Stimulated activated CD4-positive, alpha-beta T cell treated with anti-CD3 and anti-CD28 coated beads, Interleukin-1b, Interleukin-23, amount 100 ng/mL, for 4 hours (primary cell): ENCODE measurements around the gene C1orf159.
"Not testable (repeated sequence)": the region's sequence is repeated elsewhere in the genome, so short reads cannot be mapped to it uniquely, and the experiment has no call there.

Experiments
- DNase-seq, 2 donors: peaks; one replicate each; pipeline ENCODE4 v3.0.0-alpha.2; 2020; ENCODE audit warnings: low read depth in 2 of 2

C1orf159 gene

DNA sequence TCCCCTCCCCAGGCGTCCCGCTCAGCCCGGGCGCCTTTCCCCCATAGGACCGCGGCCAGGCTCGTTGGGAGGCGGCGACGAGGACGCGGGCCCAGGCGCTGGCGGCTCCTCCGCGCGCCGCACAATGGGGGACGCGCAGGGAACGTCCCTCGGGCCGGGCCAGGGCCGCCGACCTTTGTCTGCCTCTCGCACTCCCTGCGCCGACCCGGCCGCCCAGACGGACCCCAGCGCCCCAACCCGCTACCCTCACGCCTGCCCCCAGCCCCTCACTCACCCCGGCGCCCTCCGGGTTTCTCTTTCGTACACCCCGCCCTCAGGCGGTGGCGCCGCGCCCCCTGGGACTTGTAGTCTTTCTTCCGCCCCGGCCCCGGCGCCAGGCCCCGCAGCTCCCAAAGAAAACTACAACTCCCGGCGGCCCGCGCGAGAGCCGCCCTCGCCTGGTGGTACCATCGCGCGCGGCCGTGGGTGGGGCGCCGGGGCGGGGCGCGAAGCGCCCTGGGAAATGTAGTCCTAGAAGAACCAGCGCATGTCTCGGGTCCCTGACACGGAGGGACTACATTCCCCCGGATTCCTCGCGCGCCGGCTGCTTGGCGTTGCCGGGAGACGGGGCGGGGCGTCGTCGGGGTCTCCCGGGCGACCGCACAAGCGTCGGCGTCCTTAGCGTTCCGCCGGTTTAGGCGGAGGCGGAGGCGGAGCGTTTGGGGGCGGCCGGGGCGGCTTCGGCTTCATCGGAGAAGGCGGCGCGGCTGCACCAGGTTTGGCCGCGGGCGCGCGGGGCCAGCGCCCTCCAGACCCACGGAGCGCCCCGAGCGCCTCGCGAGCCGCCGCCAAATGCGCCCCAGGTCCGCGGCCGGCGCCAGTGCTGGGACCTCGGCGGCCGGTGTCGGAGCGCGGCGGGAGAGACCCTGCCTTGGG lies at the start of gene C1orf159:
Gene C1orf159, minus strand, starts transcription at position 304 of the 915 bp plus-strand sequence. CDS start 24,546 bp downstream, outside the sequence.
- peak; percentile 97 to 99 for DNase-seq

DNA sequence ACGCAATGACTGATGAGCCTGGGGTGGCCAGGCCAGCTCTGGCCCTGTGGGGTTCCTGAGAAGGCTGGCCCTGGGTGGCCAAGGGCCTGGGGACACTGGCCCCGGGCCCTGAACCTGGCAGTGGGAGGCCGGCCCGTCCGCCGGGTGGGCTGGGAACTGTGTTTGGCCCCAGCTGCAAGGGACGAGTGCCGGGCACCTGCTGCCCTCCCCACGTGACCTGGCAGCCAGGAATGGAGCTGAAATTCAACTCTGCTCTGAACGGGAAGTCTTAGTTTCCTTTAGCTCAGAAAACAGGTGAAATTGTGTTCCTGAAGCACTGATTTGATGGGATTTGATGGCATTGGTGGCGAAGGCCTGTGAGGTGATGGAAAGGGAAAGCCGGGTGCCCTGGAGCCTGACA lies 49.6 kb upstream of the C1orf159 start:
- DNase-seq = no peak

DNA sequence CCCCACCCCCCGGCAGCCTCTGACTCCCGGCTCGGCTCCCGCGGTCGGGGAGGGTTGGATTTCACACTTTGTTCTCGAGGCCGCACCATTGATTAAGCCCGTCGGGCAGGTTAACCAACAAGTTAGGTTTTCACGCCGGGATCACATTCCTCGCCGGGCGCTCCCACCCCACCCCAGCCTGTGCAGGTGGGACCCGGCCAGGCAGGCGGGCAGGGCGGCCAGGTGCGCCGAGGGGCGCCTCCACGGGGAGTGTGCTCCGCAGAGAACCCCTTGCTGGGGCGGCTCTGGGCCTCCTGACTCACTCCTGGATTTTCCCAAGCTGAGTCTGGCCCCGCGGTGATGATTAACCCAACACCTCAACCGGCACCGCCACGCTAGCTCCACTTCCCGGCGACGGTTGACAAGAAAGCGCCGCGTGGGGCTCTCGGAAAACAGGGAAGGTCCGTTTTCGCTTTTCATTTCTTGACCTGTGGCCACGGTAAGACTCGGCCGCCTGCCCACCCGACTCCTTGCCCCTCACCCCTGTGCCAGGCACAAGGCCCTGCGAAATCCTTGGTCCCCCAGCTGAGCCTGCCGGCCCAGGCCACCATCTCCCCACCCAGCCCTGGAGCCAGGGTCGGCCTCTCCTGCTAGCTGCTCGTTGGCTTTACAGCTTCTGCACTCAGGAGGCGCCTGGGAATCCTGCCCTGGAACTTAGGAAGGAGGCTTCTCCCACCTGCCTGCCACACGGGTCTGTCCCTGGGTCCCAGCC lies 49.0 kb upstream of the C1orf159 start:
- DNase-seq = no peak

DNA sequence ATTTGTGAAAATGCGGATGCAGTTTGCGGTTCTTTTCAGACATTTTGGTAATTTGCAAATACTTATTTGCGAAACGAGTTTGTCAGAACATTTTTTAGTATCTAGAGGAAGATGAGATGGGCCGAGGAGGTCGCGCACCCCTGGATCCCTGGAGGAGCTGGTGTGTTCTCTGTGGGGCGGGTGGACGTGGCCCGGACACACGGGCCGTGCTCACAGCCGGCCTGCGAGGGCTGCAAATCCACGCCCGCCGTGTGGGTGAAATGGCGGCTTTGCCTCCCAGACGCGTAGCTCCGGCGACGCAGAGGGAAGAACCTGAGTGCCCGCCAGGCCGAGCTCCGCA lies 48.4 kb upstream of the C1orf159 start:
- DNase-seq = no peak

DNA sequence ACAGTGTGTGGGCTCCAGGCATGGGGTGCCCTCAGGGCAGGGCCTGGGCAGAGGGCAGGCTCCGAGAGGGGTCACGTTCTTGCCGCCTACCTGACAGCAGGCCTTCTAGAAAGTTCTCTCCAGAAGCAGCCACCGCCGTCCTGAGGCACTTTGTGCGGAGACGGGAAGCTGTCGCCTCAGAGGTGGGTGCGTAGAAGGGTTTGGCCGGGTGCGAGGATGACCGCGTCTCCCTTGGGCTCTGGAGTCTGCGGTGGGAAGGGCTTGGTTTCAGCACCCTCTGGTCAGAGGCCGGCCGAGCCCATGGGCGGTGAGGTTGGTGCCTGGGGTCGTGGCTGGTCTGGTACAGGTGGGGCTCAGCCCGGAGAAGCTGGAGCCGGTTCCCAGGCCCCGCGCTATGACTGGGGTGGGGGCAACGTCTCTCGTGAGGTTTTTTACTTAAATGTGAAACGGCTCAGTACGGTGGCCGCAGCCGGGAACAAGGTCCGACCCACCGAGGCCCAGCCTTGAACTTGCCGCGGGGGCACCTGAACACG lies 47.7 kb upstream of the C1orf159 start:
- no peak for DNase-seq

DNA sequence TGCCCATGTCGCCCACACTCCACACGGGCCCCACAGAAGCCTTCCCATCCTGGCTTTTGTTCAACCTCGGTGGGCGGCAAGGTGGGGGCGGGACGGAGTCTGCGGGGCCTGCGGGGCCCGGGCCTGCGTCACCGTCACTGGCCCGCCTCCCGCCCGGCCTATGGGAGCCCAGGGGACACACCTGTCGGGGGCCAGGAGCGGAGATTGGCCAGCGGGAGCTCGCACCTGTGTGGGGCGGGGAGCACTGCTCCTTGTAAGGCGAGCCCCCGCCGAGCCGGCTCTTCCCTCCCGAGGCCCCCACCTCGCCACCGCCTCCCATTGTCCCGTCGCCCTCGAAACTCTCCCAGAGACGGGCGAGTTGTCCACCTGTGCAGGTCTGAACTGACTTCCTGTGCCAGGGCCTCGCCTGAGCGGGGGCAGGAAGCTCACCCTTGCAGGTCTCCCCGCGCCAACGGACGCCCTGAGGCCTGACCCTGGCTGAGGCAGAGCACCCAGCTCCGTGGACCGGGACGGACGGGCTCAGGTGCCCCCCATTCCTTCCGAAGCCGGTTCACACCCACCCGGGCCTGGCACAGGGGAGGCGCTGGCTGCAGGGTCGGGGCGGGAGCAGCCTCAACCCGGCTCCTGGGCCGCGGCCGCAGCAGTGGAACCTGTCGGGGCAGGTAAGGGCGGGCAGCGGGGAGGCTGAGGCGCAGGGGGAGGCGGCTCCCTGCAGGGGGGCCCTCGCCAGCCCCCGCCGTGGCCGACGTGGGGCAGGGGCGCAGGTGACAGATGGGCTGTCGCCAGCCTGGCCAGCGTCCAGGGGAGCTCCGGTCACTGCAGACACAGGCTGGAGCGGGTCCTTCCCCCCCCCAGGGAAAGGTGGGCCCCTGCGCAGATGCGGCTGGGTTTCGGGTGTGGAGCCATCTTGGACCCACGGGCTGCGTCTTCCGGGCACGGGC lies 47.0 kb upstream of the C1orf159 start:
- no peak for DNase-seq

DNA sequence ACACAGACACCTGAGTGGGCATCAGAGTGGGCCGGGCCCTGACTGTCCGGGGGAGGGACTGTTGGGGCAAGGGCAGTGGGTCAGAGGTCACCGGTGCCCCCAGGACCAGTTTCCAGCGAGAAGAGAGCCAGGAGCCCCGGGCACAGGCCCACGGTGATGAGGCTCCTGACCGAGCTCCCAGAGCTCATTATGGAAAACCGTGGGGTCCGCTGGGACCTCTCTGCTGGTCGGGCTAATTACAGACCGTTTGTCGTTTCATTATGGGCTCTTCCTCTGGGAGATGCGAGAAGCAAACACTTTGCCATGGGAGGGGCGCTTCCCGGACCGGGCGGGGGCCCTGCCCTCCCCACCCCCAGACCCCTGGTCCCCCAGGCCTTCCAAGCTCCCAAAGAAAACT lies 45.8 kb upstream of the C1orf159 start:
- DNase-seq = no peak

DNA sequence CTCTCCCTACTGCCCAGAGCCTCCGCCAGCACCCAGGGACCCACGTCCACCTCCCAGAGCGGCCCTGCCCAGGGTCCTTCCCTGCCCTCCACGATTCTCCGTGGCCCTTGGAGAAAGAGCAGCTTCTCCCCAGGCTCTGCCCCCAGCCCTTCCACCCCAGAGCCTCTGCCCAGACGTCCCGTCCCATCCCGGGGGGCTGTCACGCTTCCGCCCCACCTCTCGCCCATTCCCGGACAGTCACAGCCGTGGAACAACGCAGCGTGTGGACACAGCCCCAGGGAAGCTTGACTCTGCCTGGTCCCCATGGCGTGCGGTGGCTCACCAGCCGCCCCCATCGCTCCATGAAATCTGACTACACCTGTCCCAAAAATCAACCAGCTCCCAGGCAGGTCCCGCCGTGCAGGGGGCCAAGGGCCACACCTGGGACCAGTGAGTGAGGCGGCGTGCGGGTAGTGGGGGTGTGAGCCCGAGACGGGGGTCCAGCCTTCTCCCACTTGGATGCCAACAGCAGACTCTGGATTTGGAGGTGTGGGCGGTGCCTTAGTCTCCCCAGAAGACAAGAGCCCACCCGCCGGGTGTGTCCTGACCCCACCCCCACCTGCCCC lies 45.3 kb upstream of the C1orf159 start:
- DNase-seq = no peak

DNA sequence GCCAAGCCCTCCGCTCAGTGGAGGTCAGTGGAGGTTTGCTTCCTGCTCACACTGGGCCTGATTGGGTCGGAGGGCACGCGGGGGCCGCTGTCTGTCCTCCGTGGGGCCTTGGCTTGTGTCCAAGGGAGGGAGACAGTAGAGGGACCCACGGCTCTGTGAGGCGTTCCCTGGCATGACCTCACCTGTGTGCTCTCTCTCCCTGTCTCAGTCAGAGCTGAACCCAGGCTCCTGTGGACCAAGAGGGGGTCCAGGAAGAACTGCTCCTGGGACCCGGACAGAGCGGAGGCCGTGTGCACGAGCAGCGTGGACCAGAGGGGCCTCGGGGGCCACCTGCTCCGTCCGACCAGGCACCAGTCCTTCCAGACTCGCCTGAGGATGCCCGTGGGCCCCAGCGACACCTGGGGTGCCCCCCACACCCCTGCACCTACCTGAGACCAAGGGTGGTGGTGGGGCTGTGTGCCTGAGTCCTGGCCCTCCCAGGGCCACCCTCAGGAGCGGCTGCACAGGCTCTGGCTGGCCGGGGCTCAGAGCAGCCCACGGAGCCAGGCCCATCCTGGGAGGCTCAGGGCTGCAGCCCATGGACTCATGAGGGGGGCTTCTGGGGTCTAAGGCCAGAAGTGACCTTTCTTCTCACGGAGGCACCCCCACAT lies 44.5 kb upstream of the C1orf159 start:
- DNase-seq = no peak

DNA sequence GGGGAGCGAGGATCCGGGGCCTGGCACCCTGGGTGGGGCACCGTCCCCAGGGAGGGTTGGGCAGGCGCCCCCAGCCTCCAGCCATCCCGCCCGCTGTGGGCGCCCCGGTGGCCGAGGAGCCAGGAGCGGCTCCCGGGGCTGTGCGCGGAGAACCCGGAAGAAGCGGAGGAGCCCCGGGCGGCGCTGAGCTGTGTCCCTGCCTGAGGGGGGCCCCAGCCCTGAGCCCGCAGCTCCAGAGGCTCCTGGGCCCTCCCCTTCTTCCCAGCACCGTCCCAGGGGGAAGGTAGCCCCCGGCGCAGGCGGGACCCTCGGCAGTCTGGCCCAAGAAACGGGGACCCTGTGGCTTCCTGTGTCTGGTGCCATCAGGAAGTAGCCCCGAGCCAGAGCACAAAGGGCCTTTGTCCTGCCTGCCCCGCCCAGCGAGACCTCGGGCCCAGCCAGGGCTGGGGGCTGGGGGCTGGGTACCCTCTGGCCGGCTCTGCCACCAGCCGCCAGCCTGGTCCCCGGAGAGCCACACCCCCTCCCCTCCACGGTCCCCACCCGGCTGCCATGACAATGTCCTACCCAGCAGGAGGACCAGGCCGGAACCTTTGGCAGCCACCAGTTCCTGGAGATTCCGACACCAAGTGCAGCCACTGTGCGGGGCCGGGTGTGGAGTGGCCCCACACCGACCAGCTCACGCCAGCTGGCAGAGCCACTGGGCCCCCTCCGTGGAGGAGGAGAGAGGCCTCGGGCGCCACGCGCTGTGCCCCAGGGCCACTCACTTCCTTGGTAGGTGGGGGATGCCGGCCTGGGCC lies 42.2 kb upstream of the C1orf159 start:
- DNase-seq = peak in 1 of 2 donors; percentile 32

DNA sequence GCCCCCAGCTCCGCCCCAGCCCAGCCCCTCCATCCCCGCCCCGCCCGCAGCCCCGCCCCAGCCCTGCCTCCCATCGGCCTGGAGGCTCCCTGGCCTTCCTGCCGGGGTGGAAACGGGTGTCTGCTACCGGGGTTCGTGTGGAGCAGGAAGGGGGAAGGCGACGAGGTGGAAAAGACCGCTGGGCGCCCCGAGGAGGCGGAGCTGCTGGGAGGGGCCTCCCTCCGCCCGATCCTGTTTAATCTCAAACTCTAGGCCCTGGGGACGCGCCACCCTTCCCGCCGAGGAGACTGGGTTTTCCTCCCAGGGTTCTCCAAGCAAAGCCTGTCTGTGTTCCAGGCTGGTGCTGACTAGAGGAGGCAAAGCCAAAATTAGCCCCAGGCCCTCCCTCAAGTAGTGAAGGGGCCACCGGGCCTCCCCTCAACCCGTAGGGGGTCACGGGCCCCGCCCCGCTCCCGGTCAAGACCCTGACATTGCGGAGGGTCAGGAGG lies 41.6 kb upstream of the C1orf159 start:
- DNase-seq = peak; percentile 38 to 50

DNA sequence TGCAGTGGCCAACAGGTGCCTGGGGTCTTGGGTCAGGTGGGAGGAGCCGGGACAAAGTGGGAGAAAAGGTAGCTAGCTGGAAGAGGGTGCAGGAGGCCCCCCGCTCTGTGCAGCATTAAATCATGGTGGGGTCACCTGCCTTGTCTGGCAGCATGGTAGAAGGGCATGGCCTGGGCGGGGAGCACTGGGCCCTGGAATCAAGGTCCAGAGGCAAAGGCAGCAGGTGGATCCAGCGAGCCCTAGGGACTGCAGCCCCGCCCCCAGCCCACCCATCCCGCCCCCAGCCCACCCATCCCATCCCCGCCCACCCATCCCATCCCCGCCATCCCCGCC lies 41.1 kb upstream of the C1orf159 start:
- DNase-seq = no peak

DNA sequence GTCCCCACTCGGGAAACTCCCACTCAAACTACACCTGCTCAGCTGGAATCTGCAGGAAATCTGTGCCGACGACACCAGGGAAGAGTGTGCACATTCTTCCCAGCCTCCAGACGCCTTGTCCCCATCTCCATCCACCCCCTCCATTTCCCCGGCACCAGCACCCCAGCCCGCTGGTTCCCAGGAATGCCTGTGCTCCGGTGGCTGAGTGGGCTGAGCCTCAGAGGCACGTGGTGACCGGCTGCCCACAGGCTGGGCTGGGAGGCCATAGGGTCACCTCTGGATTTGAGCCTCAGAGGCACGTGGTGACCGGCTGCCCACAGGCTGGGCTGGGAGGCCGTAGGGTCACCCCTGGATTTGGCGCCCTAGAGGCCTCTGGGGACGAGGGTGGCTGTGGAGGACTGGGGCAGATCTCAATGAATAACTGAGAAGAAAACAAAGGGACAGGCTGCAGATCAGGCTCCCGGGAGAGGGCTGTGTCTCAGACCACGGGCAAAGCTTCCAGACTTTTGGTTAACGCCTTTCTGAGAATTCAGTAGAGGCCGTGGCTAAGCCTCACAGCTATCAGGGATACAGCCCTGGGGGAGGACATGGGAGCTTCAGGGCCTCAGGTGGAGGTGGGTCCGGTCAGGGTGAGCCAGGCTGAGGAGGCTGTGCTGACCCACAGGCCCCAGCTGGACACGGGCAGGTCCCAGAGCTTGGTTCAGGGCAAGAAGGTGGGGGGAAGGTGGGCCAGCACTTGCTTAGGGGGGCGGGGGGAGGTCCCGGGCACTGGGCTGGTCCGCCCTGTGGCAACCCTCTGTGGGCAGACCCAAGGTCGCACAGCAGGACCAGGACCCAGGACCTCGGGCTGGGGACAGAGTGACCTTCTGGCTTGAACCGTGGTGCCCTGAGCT lies 40.5 kb upstream of the C1orf159 start:
- DNase-seq = no peak

DNA sequence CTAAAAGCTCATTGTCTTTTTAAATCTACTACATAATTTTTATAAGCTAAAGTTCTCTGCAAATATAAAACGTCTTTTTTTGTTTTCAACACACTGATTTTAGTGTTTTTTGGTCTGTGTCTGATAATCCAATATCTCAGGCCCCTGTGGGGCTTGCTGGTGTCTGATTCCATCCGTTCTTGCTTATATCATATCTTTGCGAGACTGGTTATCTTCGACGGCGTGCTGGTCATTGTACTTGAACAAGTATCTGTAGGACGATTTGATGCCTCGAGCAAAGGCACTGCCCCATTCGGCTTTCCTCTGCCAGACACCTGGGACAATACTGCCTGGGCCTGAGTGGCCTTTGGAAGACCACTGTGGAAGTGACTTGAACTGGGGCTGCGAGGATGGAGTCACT lies 39.4 kb upstream of the C1orf159 start:
- no peak for DNase-seq

DNA sequence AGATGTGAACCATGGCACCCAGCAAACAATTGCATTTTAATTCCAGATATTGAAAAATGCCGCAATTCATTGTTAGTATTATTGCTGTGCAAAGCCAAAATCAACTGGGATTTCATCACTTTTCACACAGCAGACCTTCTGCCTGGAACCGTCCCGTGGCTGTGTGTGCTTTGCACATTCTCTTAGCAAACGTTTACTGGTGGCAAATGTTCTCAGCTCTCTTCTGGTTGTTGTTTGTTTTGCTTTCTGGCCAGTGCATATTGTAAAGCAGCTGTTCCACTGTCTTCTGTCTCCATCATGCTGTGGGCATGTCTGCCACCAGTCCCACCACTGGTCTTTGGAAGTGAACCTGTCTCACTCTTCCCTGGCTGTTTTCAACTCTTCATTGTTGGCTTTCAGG lies 38.0 kb upstream of the C1orf159 start:
- no peak for DNase-seq

DNA sequence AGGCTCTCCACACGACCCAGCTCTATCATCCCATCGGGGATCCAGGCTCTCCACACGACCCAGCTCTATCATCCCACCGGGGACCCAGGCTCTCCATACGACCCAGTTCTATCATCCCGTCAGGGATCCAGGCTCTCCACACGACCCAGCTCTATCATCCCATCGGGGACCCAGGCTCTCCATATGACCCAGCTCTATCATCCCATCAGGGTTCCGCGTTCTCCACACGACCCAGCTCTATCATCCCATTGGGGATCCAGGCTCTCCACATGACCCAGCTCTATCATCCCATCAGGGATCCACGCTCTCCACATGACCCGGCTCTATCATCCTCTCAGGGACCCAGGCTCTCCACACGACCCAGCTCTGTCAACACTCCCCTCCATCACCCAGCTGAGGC lies 37.3 kb upstream of the C1orf159 start:
- not testable (repeated sequence) for DNase-seq

DNA sequence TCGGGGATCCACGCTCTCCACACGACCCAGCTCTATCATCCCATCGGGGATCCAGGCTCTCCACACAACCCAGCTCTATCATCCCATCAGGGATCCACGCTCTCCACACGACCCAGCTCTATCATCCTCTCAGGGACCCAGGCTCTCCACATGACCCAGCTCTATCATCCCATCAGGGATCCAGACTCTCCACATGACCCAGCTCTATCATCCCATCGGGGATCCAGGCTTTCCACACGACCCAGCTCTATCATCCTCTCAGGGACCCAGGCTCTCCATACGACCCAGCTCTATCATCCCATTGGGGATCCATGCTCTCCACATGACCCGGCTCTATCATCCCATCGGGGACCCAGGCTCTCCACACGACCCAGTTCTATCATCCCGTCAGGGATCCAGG lies 36.5 kb upstream of the C1orf159 start:
- not testable (repeated sequence) for DNase-seq

DNA sequence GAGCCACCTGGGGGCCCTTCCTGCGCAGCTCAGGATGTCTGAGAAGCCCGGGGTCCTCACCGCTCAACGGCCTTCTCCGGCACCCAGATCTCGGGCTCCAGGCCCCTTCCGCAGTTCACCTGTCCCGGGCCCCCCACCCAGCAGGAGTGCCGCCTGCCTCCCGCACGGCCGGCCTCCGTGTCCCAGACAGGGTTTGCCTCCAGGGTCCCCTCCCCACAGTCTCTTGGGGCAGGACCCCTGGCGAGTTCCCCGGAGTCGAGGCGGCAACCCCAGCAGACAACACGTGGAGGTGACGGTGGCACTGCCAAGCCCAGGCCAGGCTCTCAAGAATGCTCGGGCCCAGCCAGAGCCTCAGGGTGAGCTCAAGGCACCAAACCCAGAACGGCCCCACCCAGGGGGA lies 35.4 kb upstream of the C1orf159 start:
- DNase-seq = no peak

DNA sequence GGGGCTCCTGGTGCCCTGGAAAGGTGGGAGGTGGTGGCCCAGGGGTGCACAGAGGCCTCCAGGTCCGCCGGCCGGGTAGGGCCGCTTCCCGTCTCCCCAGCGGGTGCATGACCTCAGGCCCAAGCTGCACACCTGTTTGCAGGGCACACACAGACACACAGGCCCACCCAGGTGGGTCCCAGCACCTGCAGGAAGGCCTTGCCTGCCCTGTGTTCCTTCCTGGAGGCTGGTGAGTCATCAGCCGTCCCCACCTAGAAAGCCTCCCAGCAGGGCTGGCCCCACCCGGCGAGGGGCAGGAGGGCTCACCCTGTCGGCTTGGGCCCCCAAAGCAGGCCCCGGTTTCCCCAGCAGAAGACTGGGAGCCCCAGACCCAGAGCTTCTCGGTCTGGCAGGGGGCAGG lies 34.2 kb upstream of the C1orf159 start:
- DNase-seq = no peak
